HG02970 (cell line): ENCODE results near the gene COL5A1.
A peak's percentile ranks its signal among the peaks of the same experiment; 100 is the strongest.
"Not testable (repeated sequence)": the region's sequence is repeated elsewhere in the genome, so short reads cannot be mapped to it uniquely, and the experiment has no call there.

Experiments used
- ATAC-seq: cut with Tn5 transposase; IDR thresholded peaks from one replicate; pipeline ENCODE4 v1.9.1; 2021; ENCODE audit warnings: mild to moderate bottlenecking, moderate library complexity, moderate number of reproducible peaks; ENCODE audit not compliant: unreplicated experiment, low FRiP score

The COL5A1 gene

DNA sequence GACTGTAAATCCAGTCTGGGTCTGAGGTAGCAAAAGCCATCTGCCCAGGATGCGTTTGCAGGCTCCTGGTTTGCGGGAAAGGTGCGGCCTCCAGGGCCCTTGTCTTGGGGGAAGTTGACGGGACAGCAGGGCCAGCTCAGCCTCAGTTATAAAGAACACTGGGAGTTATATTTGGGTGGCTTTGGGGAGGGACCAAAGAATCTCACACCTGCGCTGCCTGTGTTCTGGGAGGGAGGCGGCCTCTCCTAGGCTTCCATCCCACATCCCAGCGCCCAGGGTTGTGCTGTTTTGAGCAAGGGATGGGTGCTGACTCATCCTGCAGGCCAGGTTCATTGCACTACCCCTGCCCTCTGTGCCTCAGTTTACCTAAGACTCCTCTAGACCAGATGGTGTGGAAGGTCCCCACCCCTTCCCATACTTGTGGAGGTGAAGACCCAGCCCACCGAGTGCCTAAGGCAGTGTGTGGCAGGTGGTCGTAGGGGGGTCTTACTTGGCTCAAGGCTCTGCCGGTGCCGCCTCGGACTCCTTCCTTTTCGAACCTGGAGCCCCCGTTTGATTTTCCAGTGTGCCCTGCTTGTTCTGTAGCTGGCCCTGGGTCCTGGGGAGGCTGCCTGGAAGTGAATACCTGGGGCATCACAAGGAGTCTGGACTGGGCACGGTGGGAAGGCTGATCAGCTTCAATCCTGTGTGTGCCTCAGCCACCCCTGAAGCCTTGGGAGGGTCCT, 199.7 kb downstream of the COL5A1 start:
- no peak for ATAC-seq

DNA sequence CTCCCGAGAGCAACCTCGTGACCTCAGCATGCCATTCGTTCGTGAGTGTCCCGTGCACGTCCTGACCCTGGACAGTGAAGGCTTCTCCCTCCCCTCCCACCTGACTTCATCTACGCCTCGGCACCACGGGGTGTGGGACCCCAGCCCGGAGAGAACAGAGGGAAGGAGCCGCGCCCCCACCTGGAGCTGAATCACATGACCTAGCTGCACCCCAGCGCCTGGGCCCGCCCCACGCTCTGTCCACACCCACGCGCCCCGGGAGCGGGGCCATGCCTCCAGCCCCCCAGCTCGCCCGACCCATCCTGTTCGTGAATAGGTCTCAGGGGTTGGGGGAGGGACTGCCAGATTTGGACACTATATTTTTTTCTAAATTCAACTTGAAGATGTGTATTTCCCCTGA, 200.7 kb downstream of the COL5A1 start:
- no peak for ATAC-seq

DNA sequence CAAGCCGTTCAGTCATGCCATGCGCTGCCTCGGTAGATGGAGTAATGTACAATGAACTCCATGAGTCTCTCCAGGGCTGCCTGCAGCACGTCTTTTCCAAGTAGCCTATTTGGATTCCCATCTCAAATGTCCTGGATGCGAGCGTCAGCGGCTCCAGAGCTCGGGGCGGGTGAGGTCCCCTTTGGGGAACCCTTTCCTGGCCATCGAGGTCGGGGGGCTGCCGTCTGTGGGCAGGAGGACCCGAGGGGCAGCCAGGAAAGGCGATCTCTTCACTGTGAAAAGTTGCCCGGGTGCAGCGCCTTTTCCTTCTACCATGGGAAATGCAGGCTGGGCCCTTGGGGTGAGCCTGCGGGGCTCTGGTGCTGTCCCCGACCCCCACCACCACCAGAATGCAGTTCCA, 202.1 kb downstream of the COL5A1 start:
- no peak for ATAC-seq

DNA sequence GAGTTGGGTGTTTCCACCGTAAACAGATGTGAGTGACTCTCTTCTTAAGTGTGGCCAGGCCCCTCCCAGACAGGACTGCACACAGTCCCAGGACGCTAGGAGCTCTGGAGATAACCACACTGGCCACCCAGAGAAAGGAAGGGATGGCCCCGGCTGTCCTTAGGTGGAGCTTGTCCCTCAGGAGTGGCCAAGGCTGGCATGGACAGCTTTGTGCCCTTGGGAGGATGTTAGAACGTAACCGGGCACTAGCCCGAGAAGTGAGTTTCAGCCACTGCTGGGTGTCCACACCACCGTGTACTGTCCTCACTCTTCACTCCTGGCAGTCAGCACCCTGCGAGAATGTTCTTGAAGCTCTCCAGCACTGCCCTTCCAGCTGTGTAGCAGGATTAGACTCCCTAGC, 203.2 kb downstream of the COL5A1 start:
- no peak for ATAC-seq

DNA sequence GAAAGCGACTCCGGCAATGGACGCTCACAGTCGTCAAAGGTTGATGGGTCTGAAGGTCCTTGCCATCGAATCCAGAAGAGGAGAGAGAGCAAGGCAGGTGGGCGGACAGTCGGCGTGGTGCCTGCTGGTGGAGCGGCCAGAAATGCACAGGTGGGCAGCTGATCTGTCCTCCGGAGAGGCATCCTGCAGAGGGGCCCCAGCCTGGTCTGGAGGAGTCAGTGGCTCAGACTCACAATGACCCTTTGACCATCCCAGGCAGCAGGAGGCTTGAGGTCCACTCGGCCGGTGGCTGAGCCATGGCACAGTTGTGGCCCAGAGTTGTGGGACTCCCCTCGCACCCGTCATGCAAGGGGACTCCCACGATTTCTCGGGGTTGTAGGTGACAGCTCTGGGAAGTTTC, 204.6 kb downstream of the COL5A1 start:
- ATAC-seq = no peak

DNA sequence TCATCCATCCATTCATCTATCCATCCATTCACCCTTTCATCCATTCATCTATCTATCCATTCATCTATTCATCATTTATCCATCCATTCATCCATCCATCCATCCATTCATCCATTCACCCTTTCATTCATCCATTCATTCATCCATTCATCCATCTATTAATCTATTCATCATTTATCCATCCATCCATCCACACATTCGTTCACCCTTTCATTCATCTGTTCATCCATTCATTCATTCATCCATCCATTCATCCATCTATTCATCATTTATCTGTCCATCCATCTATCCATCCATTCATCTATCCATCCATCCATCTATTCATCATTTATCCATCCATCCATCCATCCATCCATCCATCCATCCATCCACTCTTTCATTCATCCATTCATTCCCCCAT, 205.1 kb downstream of the COL5A1 start:
- no peak for ATAC-seq

DNA sequence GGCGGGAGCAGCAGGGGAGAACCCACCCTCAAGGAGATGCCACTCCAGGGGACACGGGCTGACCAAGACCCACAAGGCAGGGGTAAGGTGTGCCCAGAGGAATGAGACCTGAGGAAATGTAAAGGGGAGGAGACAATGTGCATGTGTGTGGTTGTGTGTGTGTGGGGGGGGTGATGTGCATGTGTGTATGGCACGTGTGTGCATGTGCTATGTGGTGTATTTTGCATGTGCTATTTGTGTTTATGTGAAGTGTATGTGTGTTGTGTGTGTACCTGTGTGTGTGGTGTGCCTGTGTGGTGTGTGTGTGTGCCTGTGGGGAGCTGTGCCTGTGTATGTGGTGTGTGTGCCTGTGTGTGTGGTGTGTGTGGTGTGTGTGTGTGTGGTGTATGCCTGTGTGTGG, 205.5 kb downstream of the COL5A1 start:
- ATAC-seq = no peak

DNA sequence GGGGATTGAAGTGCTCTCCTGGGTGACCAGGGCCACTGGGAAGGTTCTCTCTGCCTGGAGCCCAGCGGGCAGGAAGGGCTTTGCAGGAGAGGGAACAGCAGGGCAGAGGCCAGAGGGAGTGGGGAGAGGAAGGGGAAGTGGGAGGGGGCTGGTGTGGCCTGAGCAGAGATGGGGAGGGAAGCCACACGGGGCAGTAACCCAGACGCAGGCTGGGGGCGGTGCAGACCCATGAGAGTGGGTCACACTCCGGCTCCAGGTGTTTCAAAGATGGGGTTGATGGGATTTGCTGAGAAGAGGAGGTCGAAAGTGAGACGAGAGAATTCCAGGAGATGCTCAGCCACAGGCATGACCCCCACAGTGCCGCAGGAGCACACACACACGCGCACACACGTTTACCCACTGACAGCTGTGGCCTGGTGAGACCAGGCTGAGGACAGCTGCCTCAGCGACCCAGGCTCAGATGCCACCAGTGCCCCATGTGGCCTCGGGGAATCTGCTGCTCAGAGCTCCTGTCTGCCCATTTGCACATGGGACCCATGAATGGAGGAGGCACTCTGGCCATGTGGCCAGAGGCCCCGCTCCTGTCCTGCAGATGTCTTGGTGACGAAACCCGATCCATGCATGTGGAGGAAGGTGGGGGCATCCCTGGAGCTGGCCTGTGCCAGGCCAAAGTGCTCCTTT, 206.3 kb downstream of the COL5A1 start:
- ATAC-seq = no peak

DNA sequence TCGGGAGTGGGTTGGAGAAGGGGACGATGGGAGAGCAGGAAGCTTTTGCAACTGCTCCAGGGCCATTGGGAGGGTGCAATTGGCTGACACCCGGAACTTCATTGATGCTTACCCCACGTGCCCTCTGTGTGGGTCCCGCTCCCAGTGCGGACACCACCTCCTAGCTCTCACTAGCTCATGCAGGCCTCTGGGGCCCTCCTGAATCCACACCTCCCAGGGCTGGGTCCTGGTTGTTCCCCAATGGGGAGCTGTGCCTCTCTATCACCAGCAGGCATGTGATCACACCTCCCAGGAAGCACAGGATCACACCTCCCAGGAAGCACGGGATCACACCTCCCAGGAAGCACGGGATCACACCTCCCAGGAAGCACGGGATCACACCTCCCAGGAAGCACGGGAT, 206.9 kb downstream of the COL5A1 start:
- ATAC-seq = no peak

DNA sequence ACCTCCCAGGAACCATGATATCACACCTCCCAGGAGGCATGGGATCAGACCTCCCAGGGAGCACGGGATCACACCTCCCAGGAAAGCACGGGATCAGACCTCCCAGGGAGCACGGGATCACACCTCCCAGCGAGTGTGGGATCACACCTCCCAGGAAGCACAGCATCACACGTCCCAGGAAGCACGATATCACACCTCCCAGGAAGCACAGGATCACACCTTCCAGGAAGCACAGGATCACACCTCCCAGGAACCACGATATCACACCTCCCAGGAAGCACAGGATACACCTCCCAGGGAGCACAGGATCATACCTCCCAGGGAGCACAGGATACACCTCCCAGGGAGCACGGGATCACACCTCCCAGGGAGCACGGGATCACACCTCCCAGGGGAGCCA, 209.0 kb downstream of the COL5A1 start:
- ATAC-seq = no peak

DNA sequence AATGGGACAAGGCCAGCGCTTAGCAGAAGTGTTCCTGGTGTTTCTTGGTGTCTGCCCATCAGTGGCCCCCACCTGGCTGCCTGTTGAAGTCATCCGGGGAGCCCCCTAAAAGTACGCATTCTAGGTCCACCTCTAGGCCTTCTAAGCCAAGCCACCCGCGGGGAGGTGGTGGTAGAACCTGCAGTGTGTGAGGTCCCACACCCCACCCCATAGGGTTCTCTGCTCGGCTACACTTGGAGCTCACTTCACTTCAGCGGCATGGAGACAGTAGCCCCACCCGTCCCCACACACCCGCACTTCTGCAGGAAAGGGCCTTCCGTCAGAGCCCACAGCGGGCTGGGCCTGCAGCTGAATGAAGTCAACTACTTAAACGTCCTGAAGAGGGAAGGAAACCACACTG, 209.4 kb downstream of the COL5A1 start:
- no peak for ATAC-seq

DNA sequence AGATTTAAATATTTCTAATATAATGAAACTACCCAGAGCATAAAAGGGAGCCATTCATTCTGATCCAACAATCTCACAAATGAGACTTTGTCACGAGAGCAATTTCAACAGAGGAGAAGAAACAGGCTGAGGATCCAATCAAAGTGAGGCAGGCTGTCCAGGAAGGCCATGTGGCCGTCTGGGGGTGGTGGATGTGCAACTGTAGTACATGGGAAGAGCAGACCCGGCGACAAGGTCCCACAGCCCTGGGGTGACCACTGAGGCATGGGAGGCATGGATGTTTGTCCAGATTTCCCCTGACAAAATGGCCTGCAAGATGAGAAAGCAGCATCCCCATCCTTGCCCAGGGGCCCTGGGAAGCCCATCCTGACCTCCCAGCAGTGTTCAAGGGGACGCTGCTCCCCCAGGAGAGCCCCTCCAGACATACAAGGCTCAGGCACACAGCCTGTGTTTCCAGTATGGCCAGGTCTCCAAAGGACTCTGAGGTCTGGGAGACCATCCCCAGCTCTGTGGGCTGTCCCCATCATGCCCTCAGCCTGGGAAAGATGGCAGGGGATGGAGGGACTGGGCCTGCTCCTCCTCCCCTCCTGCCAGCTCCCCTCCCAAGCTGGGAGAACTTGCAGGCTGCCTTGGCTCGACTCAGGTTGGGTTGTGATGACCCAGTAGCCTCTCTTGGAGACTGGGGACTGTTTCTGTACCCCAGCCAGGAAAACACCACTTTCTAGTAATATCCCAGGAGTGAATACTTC, 211.5 kb downstream of the COL5A1 start:
- no peak for ATAC-seq

DNA sequence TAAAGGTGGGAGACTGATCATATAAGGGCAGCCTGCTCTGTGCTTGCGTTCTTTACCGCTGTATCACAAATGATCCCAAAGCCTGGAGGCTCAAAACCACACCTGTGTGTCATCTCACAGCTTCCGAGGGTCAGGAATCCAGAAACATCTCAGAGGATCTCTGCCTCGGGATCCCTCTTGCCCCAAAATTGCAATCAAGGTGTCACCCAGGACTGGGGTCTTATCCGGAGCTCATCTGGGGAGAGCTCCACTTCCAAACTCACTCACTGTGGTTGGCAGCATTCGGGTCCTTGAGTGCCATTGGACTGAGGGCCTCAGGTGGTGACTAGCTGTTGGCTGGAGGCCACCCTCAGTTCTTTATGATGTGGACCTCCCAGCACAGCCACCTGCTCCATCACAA, 212.3 kb downstream of the COL5A1 start:
- no peak for ATAC-seq

DNA sequence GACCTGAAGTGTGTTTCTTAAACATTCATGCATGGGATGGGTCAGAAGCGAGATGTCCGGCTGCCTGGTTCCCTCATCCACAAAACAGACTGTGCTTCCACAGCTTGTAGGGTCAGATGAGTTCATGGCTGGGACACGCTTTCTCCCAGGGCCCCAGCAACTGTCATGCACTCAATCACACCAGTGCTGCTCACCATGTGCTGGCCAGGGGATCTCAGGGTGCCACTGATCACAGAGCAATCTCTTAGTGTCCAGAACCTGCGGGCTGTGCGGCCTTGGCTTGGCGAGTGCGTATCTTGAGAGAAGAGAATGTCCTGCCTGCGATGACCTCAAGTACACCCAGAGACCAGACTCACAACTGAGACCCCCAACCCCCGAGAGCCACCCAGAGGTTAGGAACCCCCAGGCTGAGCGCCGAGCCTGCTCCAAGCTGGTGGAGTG, 213.0 kb downstream of the COL5A1 start:
- ATAC-seq = no peak

DNA sequence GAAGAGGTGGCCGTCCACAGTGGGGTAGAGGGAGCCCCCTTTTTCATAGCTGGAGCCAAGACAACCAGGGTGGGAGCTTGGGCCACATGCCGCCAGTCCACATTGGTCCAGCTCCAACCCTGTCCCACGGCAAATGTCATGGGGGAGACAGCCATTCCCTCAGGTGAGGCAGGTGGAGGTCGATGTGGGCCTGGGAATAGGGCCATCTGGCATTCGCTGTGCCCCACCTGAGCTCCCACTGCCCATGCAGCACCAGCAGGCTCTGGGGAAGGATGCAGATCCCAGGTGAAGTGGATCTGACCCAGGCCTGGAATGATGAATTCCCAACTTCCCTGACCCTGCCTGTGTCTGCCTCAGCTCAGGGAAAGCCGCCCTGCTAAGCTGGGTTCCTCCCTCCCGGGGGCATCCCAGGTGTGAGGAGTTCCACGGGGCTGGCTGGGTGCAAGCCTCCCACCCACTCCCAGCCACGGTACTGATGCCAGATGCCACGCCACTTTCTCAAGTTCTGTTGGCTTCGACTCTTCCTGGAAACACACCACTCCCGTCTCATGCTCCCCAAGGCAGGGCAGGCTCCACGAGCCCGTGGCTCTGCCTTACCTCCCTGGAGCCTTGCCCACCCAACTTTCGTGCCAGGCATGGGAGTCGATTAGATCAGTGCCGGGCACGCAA, 213.8 kb downstream of the COL5A1 start:
- no peak for ATAC-seq

DNA sequence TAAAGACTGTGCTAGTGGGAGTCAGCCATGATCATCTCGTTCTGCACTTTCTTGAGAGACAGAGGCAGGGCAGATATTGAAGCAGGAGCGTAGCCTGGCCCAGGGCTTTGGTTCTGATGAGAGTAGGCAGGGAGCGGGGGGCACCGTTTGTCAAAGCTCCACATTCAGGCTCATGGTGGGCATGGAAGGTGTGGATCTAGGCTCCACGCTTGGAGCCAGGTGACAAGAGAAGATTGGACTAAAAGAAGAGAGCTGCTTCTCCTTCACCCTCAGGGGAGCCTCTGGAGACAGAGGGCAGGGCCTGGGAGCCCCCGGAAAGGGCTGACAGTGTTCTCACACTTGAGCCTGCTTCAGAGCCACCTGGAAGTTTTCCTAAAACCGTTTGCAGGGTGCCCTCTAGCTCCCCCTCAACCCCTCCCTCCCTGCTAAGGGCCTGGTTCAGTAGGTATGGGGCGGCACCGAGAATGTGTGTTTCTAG, 214.3 kb downstream of the COL5A1 start:
- no peak for ATAC-seq

DNA sequence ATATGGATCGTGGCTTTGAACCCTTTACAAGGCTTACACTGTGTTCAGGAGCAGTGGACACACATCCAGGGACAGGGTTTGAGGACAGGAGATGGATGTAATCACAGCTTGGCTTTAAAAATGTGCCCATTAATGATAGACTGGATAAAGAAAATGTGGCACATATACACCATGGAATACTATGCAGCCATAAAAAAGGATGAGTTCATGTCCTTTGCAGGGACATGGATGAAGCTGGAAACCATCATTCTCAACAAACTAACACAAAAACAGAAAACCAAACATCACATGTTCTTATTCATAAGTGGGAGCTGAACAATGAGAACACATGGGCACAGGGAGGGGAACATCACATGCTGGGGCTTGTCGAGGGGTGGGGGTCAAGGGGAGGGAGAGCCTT, 215.8 kb downstream of the COL5A1 start:
- not testable (repeated sequence) for ATAC-seq

DNA sequence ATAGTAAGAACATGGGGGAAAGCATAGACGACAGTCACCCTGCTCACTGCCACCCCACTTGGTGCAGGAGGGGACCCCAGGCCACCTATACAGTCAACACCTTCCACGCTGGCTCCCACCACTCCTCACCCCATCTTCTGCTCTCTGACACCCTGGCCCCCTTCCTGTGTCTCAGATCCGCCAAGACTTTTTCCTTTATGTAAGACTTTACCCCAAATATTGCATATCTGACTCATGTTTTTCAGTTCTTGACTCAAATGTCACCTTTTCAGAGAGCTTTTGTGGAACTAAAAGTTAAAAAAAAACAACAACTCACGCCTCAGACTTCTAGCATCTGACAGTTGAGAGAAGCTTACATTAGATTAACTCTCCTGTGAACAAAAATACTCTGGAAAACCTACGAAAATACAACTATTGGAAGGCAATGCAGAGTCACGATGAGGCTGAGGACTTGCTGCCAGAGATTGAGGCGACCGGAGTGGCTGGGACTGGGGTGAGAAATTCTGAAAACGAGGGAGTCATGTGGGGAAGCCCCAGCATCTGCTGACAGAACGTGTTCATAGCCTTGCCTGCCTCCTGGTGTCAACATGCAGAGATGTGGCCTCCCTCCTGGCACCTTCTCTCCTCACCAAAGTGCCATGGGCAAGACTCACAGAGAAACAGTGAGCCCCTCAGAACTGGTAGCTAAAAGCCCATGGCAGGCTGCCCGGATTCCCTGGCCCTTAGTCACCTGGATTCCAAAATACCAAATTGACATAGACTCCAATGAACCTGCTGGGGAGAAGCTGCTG, 216.6 kb downstream of the COL5A1 start:
- peak; percentile 80 for ATAC-seq

DNA sequence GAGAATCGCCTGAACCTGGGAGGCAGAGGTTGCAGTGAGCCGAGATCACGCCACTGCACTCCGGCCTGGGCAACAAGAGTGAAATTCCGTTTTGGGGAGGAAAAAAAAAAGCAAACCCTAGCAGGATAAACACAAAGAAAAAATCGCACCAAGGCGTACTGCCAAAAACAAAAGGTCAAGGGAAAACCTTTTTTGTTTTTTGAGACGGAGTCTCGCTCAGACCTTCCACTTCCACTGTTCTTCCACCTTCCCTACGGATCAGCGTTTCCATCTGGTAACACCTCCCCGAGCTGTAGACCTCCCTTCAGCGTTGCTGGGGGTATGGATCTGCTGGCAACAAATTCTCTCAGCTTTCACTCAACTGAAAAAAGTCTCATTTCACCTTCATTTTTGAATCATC, 218.9 kb downstream of the COL5A1 start:
- no peak for ATAC-seq
